Vagina (tissue), 2 donors: Measurements from ENCODE around the gene MEGF10.

Experiments
- POLR2A ChIP-seq, 2 donors: fragments of 450-650 bp; IDR thresholded peaks; one replicate each; pipeline ENCODE4 v1.6.1; 2017; ENCODE audit warnings: antibody characterized with exemption in 2 of 2, mild to moderate bottlenecking in 2 of 2, moderate library complexity in 2 of 2
- TF ChIP-seq, protein P1 (sequence below), 3 experiments: fragments of 450-650 bp in 2 of 3; fragments of 200-600 bp in 1 of 3; sonication (generic) in 1 of 3; IDR thresholded peaks; one replicate each; pipeline ENCODE4 v1.5.1; 2017 to 2019; ENCODE audit warnings: antibody characterized with exemption in 3 of 3, mild to moderate bottlenecking in 2 of 3, moderate library complexity in 2 of 3

DNA sequence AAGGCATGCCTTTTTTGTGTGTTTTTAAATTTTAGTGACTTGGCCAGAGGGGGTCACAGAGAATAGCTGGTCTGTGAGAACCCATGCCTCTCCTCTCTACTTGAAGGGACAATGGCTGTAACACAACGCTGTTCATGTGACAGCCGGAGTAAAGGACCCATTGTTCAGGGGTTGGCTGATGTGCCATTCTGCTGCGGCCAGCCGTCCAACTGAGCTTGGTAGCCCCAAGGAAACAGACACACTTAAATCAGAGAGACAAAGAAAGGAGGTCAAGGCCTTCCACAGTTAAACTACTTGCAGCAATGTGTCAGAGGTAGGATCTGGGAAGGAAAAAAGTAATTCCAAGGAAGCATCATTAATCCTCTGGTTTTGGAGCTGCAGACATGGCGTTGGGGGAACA is 8.1 kb downstream of the MEGF10 start:
- TF ChIP-seq, protein P1, sequence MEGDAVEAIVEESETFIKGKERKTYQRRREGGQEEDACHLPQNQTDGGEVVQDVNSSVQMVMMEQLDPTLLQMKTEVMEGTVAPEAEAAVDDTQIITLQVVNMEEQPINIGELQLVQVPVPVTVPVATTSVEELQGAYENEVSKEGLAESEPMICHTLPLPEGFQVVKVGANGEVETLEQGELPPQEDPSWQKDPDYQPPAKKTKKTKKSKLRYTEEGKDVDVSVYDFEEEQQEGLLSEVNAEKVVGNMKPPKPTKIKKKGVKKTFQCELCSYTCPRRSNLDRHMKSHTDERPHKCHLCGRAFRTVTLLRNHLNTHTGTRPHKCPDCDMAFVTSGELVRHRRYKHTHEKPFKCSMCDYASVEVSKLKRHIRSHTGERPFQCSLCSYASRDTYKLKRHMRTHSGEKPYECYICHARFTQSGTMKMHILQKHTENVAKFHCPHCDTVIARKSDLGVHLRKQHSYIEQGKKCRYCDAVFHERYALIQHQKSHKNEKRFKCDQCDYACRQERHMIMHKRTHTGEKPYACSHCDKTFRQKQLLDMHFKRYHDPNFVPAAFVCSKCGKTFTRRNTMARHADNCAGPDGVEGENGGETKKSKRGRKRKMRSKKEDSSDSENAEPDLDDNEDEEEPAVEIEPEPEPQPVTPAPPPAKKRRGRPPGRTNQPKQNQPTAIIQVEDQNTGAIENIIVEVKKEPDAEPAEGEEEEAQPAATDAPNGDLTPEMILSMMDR (IDR thresholded peaks at IDR 0.05) = no peak
- no peak for TF ChIP-seq POLR2A (IDR thresholded peaks at IDR 0.05)
